ENCODE data around the gene CIDEB. TPM values are rescaled to one million over a fixed set of nuclear protein-coding genes. Genes with fewer than 3 reads are reported as not detected.

Gene CIDEB
- total and polyA plus RNA-seq, 2 of the 13 experiments (the other 11 are each of a cell fraction or from before 2014, with no cell fraction given): 35.8 to 110 TPM

DNA sequence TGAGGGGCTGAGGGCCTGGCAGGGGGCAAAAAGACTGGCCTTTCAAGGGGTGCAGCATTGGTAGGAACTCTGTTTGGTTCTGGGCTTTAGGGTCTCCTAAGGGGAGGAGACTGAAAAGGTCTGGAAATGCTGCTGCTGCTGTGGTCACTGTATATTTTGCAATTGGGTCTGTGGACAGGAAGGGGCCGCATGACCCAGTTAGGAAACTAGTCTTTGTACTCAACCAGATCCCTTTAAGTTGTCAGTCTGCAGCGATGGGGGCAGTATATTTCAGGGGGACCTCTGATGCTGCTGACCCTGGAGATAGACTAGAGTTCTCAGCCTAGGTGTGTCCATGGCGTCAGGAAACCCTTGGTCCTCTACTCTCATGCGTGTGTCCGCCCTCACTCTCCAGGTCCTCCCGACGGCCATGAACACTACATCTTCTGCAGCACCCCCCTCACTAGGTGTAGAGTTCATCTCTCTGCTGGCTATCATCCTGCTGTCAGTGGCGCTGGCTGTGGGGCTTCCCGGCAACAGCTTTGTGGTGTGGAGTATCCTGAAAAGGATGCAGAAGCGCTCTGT lies 7.5 kb upstream of the CIDEB start (continued):
- TF ChIP-seq, protein P1, sequence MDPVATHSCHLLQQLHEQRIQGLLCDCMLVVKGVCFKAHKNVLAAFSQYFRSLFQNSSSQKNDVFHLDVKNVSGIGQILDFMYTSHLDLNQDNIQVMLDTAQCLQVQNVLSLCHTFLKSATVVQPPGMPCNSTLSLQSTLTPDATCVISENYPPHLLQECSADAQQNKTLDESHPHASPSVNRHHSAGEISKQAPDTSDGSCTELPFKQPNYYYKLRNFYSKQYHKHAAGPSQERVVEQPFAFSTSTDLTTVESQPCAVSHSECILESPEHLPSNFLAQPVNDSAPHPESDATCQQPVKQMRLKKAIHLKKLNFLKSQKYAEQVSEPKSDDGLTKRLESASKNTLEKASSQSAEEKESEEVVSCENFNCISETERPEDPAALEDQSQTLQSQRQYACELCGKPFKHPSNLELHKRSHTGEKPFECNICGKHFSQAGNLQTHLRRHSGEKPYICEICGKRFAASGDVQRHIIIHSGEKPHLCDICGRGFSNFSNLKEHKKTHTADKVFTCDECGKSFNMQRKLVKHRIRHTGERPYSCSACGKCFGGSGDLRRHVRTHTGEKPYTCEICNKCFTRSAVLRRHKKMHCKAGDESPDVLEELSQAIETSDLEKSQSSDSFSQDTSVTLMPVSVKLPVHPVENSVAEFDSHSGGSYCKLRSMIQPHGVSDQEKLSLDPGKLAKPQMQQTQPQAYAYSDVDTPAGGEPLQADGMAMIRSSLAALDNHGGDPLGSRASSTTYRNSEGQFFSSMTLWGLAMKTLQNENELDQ (CRISPR knock-in tag; IDR thresholded peaks at IDR 0.05; ENCODE audit: borderline replicate concordance): peak; percentile 12; the same call in 1 of the 2 replicates
- TF ChIP-seq GABPB1 (CRISPR knock-in tag; IDR thresholded peaks at IDR 0.05) (no peak), ZNF616 (CRISPR knock-in tag; IDR thresholded peaks at IDR 0.05; ENCODE audit: low read depth) (no peak), ZNF326 (CRISPR knock-in tag; IDR thresholded peaks at IDR 0.05; ENCODE audit: borderline replicate concordance) (peak; percentile 82; the same call in 1 of the 2 replicates), ZNF160 (CRISPR knock-in tag; IDR thresholded peaks at IDR 0.05) (0 out of 2 replicates have a peak, but pooled peaks have one; percentile 9), SP4 (CRISPR knock-in tag; IDR thresholded peaks at IDR 0.05) (0 out of 2 replicates have a peak, but pooled peaks have one; percentile 19), SMYD3 (CRISPR knock-in tag; IDR thresholded peaks at IDR 0.05) (0 out of 2 replicates have a peak, but pooled peaks have one; percentile 14), ZNF124 (CRISPR knock-in tag; IDR thresholded peaks at IDR 0.05) (no peak)
- TF ChIP-seq, protein P2, sequence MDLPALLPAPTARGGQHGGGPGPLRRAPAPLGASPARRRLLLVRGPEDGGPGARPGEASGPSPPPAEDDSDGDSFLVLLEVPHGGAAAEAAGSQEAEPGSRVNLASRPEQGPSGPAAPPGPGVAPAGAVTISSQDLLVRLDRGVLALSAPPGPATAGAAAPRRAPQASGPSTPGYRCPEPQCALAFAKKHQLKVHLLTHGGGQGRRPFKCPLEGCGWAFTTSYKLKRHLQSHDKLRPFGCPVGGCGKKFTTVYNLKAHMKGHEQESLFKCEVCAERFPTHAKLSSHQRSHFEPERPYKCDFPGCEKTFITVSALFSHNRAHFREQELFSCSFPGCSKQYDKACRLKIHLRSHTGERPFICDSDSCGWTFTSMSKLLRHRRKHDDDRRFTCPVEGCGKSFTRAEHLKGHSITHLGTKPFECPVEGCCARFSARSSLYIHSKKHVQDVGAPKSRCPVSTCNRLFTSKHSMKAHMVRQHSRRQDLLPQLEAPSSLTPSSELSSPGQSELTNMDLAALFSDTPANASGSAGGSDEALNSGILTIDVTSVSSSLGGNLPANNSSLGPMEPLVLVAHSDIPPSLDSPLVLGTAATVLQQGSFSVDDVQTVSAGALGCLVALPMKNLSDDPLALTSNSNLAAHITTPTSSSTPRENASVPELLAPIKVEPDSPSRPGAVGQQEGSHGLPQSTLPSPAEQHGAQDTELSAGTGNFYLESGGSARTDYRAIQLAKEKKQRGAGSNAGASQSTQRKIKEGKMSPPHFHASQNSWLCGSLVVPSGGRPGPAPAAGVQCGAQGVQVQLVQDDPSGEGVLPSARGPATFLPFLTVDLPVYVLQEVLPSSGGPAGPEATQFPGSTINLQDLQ (CRISPR knock-in tag; IDR thresholded peaks at IDR 0.05): no peak
- TF ChIP-seq, protein P3, sequence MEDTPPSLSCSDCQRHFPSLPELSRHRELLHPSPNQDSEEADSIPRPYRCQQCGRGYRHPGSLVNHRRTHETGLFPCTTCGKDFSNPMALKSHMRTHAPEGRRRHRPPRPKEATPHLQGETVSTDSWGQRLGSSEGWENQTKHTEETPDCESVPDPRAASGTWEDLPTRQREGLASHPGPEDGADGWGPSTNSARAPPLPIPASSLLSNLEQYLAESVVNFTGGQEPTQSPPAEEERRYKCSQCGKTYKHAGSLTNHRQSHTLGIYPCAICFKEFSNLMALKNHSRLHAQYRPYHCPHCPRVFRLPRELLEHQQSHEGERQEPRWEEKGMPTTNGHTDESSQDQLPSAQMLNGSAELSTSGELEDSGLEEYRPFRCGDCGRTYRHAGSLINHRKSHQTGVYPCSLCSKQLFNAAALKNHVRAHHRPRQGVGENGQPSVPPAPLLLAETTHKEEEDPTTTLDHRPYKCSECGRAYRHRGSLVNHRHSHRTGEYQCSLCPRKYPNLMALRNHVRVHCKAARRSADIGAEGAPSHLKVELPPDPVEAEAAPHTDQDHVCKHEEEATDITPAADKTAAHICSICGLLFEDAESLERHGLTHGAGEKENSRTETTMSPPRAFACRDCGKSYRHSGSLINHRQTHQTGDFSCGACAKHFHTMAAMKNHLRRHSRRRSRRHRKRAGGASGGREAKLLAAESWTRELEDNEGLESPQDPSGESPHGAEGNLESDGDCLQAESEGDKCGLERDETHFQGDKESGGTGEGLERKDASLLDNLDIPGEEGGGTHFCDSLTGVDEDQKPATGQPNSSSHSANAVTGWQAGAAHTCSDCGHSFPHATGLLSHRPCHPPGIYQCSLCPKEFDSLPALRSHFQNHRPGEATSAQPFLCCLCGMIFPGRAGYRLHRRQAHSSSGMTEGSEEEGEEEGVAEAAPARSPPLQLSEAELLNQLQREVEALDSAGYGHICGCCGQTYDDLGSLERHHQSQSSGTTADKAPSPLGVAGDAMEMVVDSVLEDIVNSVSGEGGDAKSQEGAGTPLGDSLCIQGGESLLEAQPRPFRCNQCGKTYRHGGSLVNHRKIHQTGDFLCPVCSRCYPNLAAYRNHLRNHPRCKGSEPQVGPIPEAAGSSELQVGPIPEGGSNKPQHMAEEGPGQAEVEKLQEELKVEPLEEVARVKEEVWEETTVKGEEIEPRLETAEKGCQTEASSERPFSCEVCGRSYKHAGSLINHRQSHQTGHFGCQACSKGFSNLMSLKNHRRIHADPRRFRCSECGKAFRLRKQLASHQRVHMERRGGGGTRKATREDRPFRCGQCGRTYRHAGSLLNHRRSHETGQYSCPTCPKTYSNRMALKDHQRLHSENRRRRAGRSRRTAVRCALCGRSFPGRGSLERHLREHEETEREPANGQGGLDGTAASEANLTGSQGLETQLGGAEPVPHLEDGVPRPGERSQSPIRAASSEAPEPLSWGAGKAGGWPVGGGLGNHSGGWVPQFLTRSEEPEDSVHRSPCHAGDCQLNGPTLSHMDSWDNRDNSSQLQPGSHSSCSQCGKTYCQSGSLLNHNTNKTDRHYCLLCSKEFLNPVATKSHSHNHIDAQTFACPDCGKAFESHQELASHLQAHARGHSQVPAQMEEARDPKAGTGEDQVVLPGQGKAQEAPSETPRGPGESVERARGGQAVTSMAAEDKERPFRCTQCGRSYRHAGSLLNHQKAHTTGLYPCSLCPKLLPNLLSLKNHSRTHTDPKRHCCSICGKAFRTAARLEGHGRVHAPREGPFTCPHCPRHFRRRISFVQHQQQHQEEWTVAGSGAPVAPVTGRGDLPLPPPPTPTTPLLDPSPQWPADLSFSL (CRISPR knock-in tag; IDR thresholded peaks at IDR 0.05): no peak
- TF ChIP-seq, protein P4, sequence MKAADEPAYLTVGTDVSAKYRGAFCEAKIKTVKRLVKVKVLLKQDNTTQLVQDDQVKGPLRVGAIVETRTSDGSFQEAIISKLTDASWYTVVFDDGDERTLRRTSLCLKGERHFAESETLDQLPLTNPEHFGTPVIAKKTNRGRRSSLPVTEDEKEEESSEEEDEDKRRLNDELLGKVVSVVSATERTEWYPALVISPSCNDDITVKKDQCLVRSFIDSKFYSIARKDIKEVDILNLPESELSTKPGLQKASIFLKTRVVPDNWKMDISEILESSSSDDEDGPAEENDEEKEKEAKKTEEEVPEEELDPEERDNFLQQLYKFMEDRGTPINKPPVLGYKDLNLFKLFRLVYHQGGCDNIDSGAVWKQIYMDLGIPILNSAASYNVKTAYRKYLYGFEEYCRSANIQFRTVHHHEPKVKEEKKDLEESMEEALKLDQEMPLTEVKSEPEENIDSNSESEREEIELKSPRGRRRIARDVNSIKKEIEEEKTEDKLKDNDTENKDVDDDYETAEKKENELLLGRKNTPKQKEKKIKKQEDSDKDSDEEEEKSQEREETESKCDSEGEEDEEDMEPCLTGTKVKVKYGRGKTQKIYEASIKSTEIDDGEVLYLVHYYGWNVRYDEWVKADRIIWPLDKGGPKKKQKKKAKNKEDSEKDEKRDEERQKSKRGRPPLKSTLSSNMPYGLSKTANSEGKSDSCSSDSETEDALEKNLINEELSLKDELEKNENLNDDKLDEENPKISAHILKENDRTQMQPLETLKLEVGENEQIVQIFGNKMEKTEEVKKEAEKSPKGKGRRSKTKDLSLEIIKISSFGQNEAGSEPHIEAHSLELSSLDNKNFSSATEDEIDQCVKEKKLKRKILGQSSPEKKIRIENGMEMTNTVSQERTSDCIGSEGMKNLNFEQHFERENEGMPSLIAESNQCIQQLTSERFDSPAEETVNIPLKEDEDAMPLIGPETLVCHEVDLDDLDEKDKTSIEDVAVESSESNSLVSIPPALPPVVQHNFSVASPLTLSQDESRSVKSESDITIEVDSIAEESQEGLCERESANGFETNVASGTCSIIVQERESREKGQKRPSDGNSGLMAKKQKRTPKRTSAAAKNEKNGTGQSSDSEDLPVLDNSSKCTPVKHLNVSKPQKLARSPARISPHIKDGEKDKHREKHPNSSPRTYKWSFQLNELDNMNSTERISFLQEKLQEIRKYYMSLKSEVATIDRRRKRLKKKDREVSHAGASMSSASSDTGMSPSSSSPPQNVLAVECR (CRISPR knock-in tag; IDR thresholded peaks at IDR 0.05; ENCODE audit: borderline replicate concordance): no peak

Measured in HepG2 (cell line).